K562 (cell line): ENCODE measurements around the gene CACNB2. TPM values are rescaled to one million over a fixed set of nuclear protein-coding genes. Genes with fewer than 3 reads are reported as not detected.

ENCODE experiments used
- ATAC-seq: fragments of 200-7000 bp; cut with Tn5 transposase; 3 replicates; pipeline ENCODE4 v1.9.1; 2020; ENCODE audit warnings: moderate library complexity
- BruUV-seq: library from RNA; stranded (reverse); fragments of 400-500 nt; replicated peaks from 2 replicates; lab custom pipeline; 2021; lab: Mats Ljungman, UMichigan
- CTCF ChIA-PET: fragments of 300-600 bp; formaldehyde crosslinking; extraction: SDS; loops from one replicate; lab custom pipeline; 2021; ENCODE audit warnings: low intra/inter-chr PET ratio; lab: Yijun Ruan, JAX
- POLR2A ChIA-PET: fragments of 300-600, 350-650 bp; sonication (Branson Sonifier 250); formaldehyde crosslinking; extraction: SDS; loops from one replicate; lab custom pipeline; 2021; ENCODE audit warnings: antibody characterized with exemption, inconsistent platforms; lab: Yijun Ruan, JAX
- DNase-seq, 4 experiments: peaks; one replicate each; pipeline versions ENCODE4 v3.0.0 to v3.0.0-alpha.2; 2011 to 2018; ENCODE audit warnings: low spot score in 3 of 4, mixed read lengths in 3 of 4; ENCODE audit errors: extremely low read depth in 1 of 4
- FAIRE-seq: peaks from 2 replicates; lab custom pipeline; 2011; peaks lifted over from hg19 to GRCh38; lab: Jason Lieb, UNC
- H2AFZ ChIP-seq: 2 replicates; pipeline ENCODE4 v1.6.0; 2011; ENCODE audit warnings: low read depth, low read length, control low read depth, inconsistent platforms
- H3K27ac ChIP-seq: fragments of 200-600 bp; 3 replicates; pipeline ENCODE4 v1.8.0; 2011; ENCODE audit warnings: low read depth, mild to moderate bottlenecking, control low read depth, inconsistent platforms, low read length, moderate library complexity, mixed read lengths; ENCODE audit errors: extremely low read depth
- H3K27me3 ChIP-seq, 2 experiments: fragments of 300-600 bp in 1 of 2; 2 replicates in 1 of 2; 3 replicates in 1 of 2; pipeline versions ENCODE4 v1.6.0 to v1.8.0; 2011; ENCODE audit warnings: inconsistent platforms in 2 of 2, low read length in 2 of 2, mild to moderate bottlenecking in 1 of 2, mixed read lengths in 1 of 2, moderate library complexity in 1 of 2; ENCODE audit not compliant: control insufficient read depth in 2 of 2, insufficient read depth in 2 of 2
- H3K36me3 ChIP-seq: fragments of 300-600 bp; 3 replicates; pipeline ENCODE4 v1.8.0; 2011; ENCODE audit warnings: mild to moderate bottlenecking, low read length, inconsistent platforms; ENCODE audit not compliant: control insufficient read depth, insufficient read depth
- H3K4me1 ChIP-seq, 2 experiments: fragments of 200-600 bp in 1 of 2; replicated peaks in 1 of 2; 2 replicates in 1 of 2; 3 replicates in 1 of 2; pipeline versions ENCODE4 v1.5.1 to v1.8.0; 2011; ENCODE audit warnings: inconsistent platforms in 2 of 2, low read length in 2 of 2, mild to moderate bottlenecking in 1 of 2, mixed read lengths in 1 of 2, moderate library complexity in 1 of 2; ENCODE audit not compliant: control insufficient read depth in 2 of 2, insufficient read depth in 2 of 2
- H3K4me2 ChIP-seq: 2 replicates; pipeline ENCODE4 v1.6.1; 2011; ENCODE audit warnings: low read length, control low read depth, inconsistent platforms, mixed read lengths; ENCODE audit not compliant: insufficient read depth
- H3K4me3 ChIP-seq: fragments of 200-600 bp; sonication (generic), shearing (Covaris generic); 2 replicates; pipeline ENCODE4 v1.5.1; 2016; ENCODE audit warnings: control low read depth, inconsistent platforms
- H3K79me2 ChIP-seq: fragments of 200-600 bp; 3 replicates; pipeline ENCODE4 v1.8.0; 2011; ENCODE audit warnings: low read length, inconsistent platforms; ENCODE audit not compliant: control insufficient read depth, insufficient read depth
- H3K9ac ChIP-seq, 2 experiments: 2 replicates each; pipeline versions ENCODE4 v1.6.0 to v1.6.1; 2011; ENCODE audit warnings: low read depth in 2 of 2, low read length in 2 of 2, control low read depth in 1 of 2, inconsistent platforms in 1 of 2, mild to moderate bottlenecking in 1 of 2, mixed read lengths in 1 of 2; ENCODE audit not compliant: insufficient read depth in 1 of 2
- H3K9me1 ChIP-seq: one replicate; pipeline ENCODE4 v1.6.0; 2011; ENCODE audit warnings: inconsistent platforms, mild to moderate bottlenecking, low read length, moderate library complexity; ENCODE audit not compliant: control insufficient read depth, insufficient read depth
- H3K9me3 ChIP-seq: replicated peaks from 2 replicates; pipeline ENCODE4 v1.5.1; 2011; ENCODE audit warnings: low read depth, low read length, inconsistent platforms; ENCODE audit not compliant: control insufficient read depth, insufficient read depth
- H4K20me1 ChIP-seq: replicated peaks from 2 replicates; pipeline ENCODE4 v1.6.1; 2011; ENCODE audit warnings: low read length, inconsistent platforms, mixed read lengths; ENCODE audit not compliant: control insufficient read depth, insufficient read depth
- BCL6 ChIP-seq: fragments of 250-450 bp; sonication (Bioruptor Pico); IDR thresholded peaks from 2 replicates; pipeline ENCODE4 v1.4.0; 2020
- CBFA2T3 ChIP-seq: fragments of 450-650 bp; IDR thresholded peaks from 2 replicates; pipeline ENCODE4 v1.6.1; 2017
- PML ChIP-seq: IDR thresholded peaks from 2 replicates; pipeline ENCODE4 v1.6.1; 2012; ENCODE audit warnings: low read length, inconsistent platforms
- RBM25 ChIP-seq: fragments of 200-400 bp; formaldehyde crosslinking; IDR thresholded peaks from 2 replicates; pipeline ENCODE4 v1.6.1; 2018; ENCODE audit warnings: low read length, low read depth, moderate library complexity; ENCODE audit not compliant: severe bottlenecking
- SMARCA5 ChIP-seq: fragments of 450-650 bp; IDR thresholded peaks from 2 replicates; pipeline ENCODE4 v1.6.1; 2016
- ZNF507 ChIP-seq: conservative IDR thresholded peaks from 2 replicates; pipeline ENCODE4 v1.6.1; 2017; ENCODE audit warnings: missing genetic modification characterization, missing compliant biosample characterization
- WGBS: fragments of 100-300 bp; shearing (Covaris generic); methylation state at CpG from one replicate; pipeline ENCODE4 v1.1.6; 2016; ENCODE audit warnings: low coverage, mixed read lengths; ENCODE audit not compliant: insufficient coverage; ENCODE audit errors: missing lambda C conversion rate; 5-methylcytosine and 5-hydroxymethylcytosine counted together
- in situ Hi-C: fragments of 300-500 bp; cut with MboI; formaldehyde crosslinking; loops from 4 replicates; pipeline ENCODE4 v1.15.0; 2018; ENCODE audit warnings: inconsistent platforms, mixed read lengths
- intact Hi-C: fragments of 100-400 bp; cut with micrococcal nuclease; formaldehyde crosslinking; loops from 2 replicates; pipeline ENCODE4 v1.14.2; 2022
- polyA plus RNA-seq, 8 experiments: library from polyadenylated mRNA; depleted of rRNA in 4 of 8; stranded (reverse) in 5 of 8; unstranded in 3 of 8; fragments of >200 nt; fragmentation: Nextera tagmentation in 2 of 8; fragmentation: Illumina TruSeq in 1 of 8; extraction: Ambion mirVana in 2 of 8; extraction: Trizol in 1 of 8; gene quantifications; 2 replicates each; pipeline versions ENCODE4 v1.2.1 to v1.2.3, GENCODE V29; 2011 to 2014; ENCODE audit warnings: inconsistent platforms in 1 of 8, missing spikeins in 1 of 8
- total RNA-seq, 7 experiments: library from RNA; depleted of rRNA in 6 of 7; stranded (reverse); fragments of >200 nt in 6 of 7; fragmentation: Illumina TruSeq in 2 of 7; extraction: Trizol in 2 of 7; gene quantifications; 2 replicates each; pipeline versions ENCODE4 v1.2.1 to v1.2.3, GENCODE V29; 2011 to 2021; ENCODE audit warnings: low replicate concordance in 1 of 7

The CACNB2 gene
- total and polyA plus RNA-seq, 9 of the 15 experiments (the other 6 are each of a cell fraction or from before 2014, with no cell fraction given) = 1.8 to 2.2 TPM; not detected in 7

DNA sequence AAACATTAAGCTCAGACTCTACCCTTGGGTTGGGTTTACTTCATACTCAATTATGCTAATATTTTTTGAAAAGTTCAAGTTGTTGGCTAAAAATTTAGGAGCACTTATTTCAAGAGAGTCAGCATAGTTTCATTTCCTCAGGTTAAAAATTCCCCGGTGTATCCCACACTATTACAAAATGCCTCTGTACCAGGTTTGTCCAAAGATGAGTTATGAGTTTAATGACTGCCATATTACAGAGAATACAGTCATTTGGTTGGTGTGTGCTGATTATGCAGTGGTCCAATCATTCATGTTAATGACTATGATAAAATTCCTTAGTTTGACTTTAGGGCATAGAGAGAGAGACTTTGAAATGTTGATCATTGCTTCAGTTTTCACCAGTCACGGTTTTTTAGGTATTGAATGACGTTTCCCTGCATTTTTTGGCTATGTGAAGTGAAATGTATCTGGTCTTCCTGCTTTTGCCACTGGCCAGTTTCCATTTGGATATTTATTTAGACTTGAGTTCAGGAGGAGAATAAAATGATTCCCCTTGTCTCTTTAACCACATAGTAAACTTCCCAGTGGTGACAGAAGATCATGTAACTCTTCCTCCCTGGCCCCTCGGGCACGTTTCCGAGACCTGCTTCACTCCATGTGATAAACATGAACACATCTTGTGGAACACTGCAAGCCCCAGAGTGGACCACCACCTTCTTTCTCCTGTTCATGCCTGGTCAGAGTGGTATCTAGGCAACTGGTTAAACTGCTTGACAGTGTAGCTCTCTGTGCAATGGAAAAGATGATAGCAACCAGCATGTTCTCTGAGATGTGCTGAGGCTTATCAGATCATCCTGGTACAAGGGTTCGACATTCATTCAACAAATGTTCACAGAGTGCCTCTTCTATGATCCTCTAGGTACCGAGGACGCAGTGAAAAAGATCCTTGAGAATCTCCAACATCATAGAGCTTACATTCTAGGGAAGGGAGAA lies 153.6 kb downstream of the CACNB2 start:
- Histone ChIP-seq H3K4me3 (no peak overlapping the region), H2AFZ (no peak overlapping the region), H3K9me3 (0 out of 2 replicates have a peak, but pooled peaks cover 2% of the 10 kb centered on the region), H3K4me1 (no peaks in the 10 kb centered on the region), H3K9ac (no peak overlapping the region), H3K9me1 (no peaks in the 10 kb centered on the region), H3K4me2 (no peak overlapping the region), H3K36me3 (no peaks in the 10 kb centered on the region), H3K27me3 (peaks cover 5 to 13% of the 10 kb centered on the region in 2 experiments; a peak in 4 of 5 replicates), H3K27ac (no peak overlapping the region), H4K20me1 (no peaks in the 10 kb centered on the region), H3K79me2 (no peaks in the 10 kb centered on the region)
- BruUV-seq = no TSS peak
- POLR2A ChIA-PET = no interaction called here
- CTCF ChIA-PET = no interaction called here
- FAIRE-seq (no peak), DNase-seq (no peak), ATAC-seq (no peak)
- in situ Hi-C loops = no loop called here
- TF ChIP-seq SMARCA5 (no peak), ZNF507 (tag) (no peak), BCL6 (CRISPR knock-in tag) (no peak), CBFA2T3 (no peak), PML (no peak), RBM25 (no peak)
- intact Hi-C loops = no loop called here
- WGBS = under 1% methylated on average over 9 of the region's 9 CpGs
